GM18951 (cell line): ENCODE measurements around the gene SMYD3.

Experiments
- POLR2A ChIP-seq: IDR thresholded peaks from 4 replicates; pipeline ENCODE4 v1.6.1; 2011; ENCODE audit warnings: mild to moderate bottlenecking; ENCODE audit not compliant: insufficient read length, insufficient read depth; ENCODE audit errors: extremely low read depth
- in situ Hi-C: fragments of 300-500 bp; cut with MboI; formaldehyde crosslinking; loops from one replicate; pipeline ENCODE4 v1.12.0; 2022; ENCODE audit warnings: low sequenced_read_pairs, mixed read lengths, inconsistent platforms; ENCODE audit not compliant: unreplicated experiment

SMYD3 gene

DNA sequence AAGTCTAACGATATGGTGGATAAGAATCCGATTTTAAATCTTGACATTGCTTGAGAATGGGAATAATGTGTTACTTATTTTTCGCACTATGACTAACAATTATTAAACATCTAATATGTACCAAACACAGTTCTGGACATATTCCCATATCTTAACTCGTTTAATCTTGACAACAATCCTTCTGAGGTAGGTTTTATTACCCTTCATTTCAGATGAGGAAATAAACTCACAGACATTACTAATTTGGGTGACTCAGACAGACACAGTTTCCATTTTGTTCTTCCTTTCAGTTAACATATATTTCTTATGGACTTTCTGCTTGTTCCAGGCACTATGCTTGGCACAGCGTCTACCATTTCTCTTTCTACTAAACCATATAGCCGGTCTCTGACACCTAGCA lies 244.8 kb downstream of the SMYD3 start:
- in situ Hi-C loops = no loop called here
- TF ChIP-seq POLR2A = no peak

DNA sequence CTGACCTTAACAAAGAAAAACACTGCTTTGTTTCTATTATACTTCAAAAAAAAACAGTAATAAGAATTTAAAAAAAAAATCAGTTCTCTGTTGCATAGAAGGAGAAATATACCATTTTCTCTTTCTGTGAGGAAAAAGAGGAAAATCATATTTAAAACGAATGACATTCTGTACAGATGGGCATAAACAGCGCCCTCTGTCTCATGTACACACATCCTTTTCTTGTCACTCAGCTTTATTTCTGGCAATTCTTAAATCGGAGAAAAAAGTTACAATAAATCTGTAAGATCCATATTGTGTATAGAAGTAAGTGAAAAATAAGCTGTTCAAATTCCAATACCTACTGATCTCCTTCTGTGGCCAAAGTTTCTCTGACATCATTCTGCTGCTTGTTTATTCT lies 245.4 kb downstream of the SMYD3 start:
- TF ChIP-seq POLR2A = no peak
- in situ Hi-C loops = no loop called here

DNA sequence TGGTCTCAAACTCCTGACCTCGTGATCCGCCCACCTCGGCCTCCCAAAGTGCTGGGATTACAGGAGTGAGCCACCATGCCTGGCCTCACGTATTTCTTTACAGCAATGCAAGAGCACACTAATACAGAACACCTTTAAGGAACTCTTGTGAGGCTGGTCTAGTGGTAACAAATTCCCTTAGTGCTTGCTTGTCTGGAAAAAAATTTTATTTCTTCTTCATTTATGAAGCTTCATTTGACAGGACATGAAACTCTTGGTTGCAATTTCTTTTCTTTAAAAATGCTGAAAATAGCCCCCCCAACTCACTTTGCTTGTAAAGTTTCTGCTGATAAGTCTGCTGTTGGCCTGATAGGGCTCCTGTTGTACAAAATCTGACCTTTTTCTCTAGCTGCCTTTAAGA lies 248.8 kb downstream of the SMYD3 start:
- TF ChIP-seq POLR2A = no peak
- in situ Hi-C loops = no loop called here

DNA sequence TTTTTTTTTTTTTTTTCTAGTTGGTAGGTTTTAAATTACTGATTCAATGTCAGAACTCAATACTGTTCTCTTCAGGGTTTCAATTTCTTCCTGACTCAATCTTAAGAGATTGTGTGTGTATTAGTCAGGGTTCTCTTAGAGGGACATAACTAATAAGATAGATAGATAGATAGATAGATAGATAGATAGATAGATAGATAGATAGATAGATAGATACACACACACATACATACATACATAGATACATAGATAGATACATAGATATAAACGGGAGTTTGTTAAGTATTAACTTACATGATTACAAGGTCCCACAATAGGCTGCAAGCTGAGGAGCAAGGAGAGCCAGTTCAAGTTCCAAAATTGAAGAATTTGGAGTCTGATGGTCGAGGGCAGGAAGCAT lies 251.3 kb downstream of the SMYD3 start:
- TF ChIP-seq POLR2A = no peak
- in situ Hi-C loops = no loop called here

DNA sequence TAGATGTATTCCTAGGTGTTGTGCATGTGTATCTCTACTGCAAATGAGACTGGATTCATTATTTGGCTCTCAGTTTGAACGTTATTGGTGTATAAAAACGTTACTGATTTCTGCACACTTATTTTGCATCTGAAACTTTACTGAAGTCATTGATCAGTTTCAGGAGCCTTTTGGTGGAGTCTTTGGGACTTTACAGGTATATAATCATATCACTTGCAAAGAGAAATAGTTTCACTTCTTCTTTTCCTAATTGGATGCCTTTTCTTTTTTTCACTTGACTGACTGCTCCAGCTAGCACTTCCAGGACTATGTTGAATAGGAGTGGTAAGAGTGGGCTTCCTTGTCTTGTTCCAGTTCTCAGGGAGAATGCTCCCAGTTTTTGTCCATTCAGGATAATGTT lies 252.2 kb downstream of the SMYD3 start:
- in situ Hi-C loops = no loop called here
- TF ChIP-seq POLR2A = no peak

DNA sequence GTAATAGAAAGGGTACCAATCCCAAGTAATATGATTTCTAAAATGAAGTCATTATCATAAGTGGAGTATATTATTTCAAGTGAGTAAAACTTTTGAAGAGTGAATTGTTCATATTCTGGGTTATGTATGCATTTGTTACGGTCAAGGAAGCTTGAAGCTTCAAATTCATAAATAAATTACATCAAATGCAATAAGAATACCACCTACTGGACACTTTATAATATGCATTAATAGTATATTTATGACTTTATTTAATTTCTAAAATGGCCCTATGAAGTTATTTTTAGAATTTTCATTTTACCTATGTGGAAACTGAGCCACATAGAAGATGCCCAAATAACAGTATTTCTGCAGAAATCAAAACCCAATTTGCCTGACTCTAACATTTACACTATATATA lies 260.6 kb downstream of the SMYD3 start:
- no peak for TF ChIP-seq POLR2A
- in situ Hi-C loops = no loop called here

DNA sequence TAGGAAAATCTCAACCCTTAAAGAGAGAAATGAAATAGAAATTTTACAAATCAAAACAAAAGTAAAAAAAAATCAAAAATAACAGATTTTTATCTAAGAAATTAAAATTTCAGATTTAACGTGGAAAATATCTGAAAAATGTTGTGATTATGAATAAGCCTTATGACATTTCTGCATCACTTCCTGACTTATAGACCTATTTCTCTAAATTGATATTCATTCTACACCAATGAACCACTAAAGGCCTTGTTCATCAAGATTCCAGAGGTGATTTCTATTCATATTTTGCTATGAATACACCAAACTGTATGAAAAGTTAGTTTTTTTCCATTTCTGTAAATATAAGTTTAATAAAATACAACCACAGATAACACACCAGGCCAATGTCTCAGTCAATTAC lies 261.5 kb downstream of the SMYD3 start:
- in situ Hi-C loops = no loop called here
- TF ChIP-seq POLR2A = no peak

DNA sequence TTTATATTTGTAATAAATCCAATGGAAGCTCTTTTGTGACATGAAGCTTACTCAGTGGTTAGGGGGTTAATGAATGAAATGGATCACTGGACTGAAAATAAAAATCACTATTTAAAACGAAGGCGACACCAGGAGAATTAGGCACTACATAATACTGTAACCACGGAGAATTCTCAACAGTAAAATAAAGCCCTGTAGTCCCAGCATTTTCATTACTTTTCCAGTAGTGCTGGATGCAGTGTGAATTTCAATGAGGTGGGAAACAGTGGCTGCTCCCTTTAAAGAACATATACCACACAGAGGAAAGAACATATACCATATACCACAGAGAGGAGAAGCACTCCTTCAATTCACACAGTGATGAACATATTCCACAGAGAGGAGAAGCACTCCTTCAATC lies 275.0 kb downstream of the SMYD3 start:
- in situ Hi-C loops = no loop called here

DNA sequence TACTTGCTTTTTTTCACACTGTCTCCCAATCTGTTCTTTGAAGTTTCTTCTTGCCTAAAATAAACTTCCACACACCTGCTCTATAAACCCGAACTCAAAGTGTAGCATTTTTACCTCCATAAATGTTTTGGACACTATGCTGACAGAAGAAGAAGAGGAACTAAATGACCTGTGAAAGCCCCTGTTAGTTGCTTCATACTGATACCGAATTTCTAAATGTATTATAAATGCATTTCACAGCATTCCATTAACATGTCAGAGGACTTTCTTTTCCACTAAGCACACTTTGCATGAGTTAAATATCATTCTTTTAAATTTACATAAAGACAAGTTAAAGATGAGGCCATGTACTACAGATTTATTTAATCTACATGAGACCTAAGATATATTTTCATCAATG lies 281.0 kb downstream of the SMYD3 start:
- TF ChIP-seq POLR2A = no peak
- in situ Hi-C loops = no loop called here

More for the DNA sequence above, 275.0 kb downstream of the SMYD3 start:
- no peak for TF ChIP-seq POLR2A

DNA sequence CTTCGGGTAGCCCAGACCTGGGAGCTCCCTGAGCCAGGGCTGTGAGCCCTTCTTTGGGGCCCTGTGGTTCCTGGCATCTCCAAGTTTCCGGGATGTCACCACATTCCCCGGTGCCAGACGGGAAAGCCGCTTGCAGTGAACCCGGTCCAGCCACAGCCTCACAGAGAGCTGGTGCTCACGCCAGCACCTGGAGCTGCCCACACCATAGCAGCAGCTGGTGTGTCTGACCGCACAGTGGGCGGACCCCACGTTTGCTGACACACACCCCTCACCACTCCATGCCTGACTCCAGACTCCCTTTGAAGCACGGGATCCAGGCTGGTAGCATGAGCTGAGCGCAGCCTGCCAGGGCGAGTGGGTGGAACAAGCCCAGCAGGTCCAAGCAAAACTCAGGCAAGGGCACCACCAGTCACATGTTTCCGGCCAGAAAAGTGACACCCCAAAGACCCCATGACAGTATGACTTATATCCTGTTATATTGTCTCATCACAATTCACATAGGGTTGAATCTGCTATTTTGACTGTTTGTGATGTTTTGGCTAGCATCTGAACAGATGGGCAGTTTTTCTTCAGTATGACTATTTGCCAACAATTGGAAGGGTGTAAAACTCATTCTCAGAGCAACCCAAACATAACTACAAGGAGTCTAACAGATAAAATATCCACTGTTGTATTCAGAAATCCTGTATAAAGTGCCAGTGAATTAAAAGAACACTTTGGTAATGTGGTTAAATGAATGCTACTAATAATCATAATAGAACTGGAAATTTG lies 285.4 kb downstream of the SMYD3 start:
- in situ Hi-C loops = no loop called here
- TF ChIP-seq POLR2A = no peak

DNA sequence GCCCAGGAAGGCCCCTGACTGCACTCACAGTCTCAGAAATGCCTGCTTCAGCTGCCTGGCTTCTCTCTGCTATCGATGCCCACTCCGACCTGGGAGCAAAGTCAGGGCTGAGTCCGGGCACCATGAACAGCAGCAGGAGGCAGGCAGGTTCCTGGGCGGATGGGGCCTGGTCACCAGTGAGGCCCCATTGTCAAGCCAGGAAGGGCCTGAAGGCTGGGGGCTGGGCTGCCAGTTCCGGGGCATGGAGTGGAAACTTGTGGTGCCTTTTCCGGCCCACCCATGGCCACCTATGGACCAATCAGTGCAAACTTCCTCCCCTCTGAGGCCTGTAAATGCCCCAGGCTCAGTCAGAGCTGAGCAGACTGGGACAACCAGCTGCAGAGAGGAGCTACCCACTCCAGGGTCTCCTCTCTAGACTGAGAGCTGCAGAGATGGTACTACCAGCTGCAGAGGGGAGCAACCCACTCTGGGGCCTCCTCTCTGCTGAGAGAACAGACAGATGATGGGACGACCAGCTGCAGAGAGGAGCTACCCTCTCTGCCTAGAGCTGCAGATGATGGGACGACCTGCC lies 286.5 kb downstream of the SMYD3 start:
- TF ChIP-seq POLR2A = no peak
- in situ Hi-C loops = no loop called here

DNA sequence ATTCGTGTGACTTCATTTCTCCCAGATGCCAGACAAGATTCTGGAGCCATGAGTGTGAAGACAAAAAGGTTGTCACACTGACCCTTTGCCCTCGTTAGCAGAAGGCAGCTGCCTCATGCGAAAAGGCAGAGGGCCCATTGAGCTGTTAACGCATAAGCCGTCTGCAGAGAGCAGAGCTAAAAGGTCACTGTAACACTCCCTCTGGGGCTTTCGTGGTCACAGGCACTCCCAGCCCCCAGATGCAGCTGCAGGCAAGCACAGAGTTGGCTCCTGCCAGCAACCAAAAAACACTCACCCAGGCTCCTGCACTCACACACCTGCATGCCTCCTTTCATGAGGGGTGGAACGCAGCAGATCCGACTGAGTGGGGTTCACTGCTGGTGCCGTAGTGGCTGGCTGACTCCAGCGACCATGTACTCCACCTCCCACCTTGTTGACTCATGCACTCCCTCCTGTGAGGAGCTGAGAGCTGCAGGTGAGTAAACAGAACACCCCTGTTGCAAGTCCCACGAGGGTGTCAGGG lies 287.5 kb downstream of the SMYD3 start:
- in situ Hi-C loops = no loop called here
- TF ChIP-seq POLR2A = no peak

DNA sequence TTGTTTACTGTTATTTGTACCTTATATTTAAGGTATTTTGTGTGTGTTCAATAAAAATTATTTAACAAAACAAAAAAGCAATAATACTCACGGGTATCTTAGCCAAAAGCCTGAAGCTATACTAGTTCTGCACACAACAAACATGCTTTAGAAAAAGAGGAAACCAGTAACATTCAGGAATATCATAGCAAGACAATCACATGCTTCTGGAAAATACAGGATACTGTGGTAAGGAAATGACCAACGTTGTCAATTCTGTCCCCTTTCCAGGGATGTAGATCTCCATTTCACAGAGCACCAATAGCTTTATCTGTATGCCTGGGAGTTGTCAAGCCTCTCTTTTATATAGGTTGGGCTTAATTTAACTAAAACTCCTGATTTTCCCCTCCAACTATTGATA lies 288.4 kb downstream of the SMYD3 start:
- no peak for TF ChIP-seq POLR2A
- in situ Hi-C loops = no loop called here

DNA sequence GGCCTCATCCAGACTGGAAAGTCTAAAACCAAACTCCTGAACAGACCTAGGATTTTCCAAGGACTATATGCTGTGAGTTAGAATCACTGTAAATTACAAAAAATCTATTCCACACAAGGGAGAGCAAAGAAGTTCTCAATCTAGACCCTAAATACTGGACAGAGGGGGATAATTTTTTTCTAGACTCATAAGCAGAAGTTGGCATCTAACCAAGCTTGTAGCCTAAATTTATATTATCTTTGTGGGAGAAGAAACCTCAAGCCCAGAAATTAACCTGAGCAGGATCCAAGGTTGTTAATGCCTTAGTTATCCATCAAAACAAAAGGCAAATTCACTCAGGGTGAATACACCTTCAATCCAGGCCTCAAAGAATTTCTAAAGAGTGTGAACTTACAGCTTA lies 290.2 kb downstream of the SMYD3 start:
- in situ Hi-C loops = no loop called here
- no peak for TF ChIP-seq POLR2A
